ENCODE measurements around the gene FBXO47.

- TF ChIP-seq CTCF (IDR thresholded peaks at IDR 0.05): no peak
- no peak for TF ChIP-seq POLR2A (IDR thresholded peaks at IDR 0.05)
Measured at GRCh38 chr17:38893607-38894006, 73.6 kb downstream of the FBXO47 start.

Data from sigmoid colon (tissue), 3 donors.